Measurements from ENCODE around the gene PICK1.
A peak's percentile ranks its signal among the peaks of the same experiment; 100 is the strongest.

The PICK1 gene

DNA sequence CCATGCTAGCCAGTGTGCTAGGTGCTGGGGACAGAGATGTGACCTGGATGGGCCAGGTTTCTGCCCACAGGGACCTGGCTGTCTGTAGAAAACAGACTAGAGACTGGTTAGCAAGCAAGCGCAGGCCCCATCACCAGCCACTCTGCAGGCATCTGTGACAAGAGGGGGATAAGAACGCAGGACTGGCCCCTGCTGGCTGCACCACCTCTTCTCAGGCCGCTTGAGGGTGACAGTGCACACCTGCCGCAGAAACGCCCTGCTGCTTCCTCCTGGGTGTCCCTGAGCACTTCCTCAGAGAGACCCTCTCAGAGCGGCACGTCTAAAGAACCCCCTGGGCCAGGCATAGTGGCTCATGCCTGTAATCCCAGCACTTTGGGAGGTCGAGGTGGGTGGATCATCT, 5.9 kb upstream of the PICK1 start:
- DNase-seq, result no peak

DNA sequence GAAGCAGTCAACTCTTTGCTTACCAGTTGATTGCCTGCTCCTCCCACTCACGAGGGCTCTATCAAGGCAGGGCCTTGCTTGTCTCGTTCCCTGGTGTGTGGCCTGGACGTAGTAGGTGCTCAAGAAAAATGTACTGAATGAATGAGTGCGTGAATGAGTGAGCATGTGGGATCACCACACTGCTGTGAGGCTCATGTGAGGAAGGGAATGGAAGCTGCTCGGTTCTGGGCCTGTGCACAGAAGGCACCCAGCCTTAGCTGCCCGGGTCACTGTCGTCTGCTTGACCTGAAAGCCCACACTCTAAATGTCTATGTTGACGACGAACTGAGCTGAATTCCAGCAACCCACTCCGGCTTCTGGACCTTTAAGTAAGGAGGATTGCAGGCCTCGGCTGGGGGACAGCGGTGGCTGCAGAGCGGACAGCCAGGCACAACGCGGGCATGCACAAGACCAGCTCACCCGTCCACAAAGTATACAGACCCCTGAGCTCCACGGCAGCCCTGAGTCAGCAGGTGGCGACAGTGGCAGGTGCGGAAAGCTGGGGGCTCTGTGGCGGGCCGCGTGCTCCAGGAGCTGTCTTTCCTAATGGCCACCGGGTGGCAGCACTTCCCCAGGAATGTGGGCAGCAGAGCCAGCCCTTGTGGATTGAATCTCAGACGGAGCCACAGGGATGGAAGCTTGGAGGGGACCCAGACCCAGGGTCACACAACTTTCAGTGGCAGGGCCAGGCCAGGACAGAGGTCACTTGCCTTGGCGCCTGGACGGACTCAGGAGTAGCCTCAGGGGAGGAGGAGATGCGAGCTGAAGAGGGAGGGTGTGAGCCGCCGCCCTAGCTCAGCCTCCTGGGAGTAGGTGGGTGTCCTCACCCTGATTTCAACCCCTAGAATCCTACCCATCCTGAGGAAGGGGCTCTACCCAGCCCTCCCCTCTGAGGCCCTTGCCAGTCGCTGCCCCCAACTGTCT, 5.0 kb upstream of the PICK1 start:
- DNase-seq, result peak; percentile 71

GRCh38 chr22:38062791-38063190, 5.6 kb downstream of the PICK1 start:
- no peak for DNase-seq

- DNase-seq, result no peak
These were observed 8.3 kb downstream of the PICK1 start for GRCh38 chr22:38065539-38065938.

GRCh38 chr22:38066381-38067027, 9.3 kb downstream of the PICK1 start:
- no peak for DNase-seq

DNA sequence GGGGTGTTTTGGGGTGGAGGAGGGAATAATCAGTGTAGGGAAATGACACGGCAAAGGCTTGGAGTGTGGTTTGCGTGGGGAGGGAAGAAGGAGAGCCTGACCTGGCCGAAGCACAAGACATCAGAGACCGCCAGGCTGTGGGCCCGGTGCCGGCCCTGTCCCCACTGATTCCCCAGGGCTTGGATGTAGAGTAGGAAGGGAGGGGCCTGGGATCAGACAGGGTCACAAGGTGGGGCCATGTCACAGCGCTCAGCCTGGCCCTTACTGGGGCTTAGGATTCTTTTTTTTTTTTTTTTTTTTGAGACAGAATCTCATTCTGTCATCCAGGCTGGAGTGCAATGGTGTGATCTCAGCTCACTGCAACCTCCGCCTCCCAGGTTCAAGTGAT, 9.8 kb downstream of the PICK1 start:
- DNase-seq, result no peak

DNA sequence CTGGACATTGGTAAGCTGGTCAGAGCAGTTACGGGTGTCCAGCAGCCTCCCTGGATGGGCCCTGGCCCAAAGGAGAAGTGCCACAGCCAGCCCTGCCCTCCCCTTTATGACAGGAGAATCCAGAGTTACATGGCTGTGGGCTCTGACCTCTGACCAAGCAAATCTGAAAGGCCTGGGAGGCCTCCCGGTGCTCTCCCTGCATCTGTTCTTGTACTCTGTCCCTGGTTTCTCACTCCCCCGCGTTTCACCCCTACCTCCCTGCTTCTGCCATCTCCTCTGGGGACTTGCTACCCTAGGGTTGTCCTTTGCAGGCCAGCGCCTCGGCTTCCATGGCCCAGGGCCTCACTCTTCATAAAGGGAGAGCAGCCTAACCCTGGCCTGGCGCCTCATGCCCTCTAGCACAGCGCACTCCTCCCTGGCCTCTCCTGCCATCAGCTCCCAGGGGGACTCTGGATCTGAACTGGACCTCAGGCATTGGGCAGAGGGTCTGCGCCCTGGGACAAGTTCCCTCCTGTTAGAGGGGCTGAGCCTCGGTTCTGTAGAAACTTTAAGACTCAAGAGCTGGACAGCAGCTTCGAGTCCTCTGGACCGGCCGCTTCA, 10.7 kb downstream of the PICK1 start:
- no peak for DNase-seq

DNA sequence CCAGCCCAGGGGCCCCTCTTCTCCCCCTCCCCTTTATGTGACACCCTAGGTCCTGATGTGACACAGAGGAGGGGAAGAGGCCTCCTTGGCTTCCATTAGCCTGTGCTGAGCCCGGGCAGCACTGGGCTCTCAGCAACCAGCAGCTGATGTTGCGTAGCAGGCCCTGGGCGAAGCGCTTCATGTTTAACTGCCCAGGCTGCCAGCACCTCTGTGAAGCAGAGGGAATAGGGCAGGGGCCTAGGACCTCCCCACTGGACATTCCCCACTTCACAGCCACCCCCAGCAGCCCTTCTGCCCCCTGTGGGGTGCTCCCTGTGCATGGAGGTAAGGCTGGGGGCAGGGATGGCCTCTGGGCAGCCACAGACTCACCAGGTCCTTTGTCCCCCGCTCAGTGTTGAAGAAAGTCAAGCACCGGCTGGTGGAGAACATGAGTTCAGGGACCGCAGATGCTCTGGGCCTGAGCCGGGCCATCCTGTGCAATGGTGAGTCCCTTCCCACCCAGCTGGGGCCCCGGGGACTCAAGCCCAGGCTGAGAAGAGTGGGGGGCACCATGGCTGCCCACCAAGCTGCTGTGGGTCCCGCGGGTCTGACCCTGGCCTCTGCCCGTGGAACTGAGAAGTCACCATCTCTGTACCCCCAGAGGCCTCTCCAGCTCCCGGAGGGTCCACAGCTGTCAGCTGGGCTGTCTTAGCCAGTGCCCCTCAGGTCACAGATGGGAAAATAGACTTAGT, 11.6 kb downstream of the PICK1 start:
- DNase-seq, result no peak

DNA sequence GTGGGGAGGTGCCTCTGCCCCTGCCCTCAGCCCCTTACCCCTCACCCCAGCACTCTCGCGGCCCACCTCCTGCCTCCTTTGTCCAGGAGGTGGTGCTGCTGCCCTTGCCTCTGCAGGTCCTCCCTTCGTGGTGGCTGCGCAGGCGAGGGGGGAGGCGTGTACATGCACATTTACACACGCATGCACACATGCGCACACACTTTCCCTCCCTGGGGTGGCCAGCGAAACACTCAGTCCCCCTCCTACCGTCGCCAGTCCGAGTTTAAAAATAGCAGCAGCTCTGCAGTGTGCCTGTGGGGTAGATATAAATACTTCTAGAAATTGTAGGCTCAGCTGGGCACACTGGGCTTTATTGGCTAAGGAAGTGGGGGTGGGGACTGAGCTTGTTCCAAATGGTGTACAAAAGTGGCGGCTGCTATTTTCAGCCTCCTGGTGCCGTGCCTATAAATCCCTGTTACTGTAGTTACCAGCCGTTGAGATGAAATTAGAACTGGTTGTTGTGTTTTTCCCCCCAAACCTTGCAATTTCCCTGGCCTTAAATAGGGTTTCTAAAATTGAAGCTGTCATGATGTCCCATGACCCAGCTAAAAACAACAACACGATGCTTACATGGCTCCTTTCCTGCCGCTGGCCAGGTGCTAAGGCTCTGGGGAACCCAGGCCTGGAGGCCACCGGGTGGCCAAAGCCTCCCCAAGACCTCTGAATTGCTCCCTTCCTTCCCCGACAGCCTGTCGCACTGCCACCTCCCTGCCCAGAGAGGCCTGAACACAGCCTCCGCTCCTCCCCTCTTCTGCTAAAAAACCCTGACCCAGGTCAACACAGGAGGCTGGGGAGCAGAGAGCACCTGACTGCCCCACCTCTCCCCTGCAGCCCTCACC, 12.4 kb downstream of the PICK1 start:
- no peak for DNase-seq

GRCh38 chr22:38070250-38070921, 13.2 kb downstream of the PICK1 start:
- DNase-seq, result no peak

DNA sequence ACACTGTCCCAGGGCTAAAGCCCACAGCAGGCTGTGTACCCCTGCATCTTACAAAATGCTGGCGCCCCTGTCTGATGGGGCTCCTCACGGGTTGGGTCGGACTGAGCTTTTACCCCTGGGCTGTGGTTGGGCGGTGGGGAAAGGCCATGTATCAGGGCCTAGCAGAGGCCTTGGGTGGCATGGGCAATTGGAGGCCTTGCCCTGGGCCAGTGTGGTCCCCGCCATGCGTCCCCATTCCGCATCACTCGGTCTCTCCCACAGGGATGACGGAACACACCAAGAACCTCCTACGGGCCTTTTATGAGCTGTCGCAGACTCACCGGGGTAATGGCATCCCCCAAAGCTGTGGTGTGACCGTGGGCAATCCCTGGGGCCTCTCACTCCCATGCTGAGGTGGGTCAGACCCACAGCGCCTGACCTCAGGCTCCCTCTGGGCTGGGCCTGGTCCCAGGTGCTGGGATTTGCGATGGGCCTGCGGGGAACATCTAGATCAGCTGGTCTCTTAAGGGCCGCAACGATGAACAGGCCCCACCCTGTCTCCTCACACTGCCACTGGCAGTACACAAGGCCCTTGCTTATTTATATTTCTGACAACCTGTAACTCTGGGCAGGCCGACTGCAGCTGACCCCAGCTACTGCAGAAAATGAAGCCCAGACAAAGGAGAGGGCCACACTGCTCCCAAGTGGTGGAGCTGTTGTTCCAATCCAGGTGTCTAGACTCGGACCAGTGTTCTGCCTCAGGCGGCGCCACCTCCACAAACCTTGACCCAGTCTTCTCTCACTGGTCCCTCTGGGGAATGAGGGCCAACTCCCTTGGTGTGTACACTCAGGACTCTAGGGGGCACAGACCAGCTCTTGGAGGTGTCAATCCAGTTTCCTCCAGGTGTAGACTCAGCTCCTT, 14.5 kb downstream of the PICK1 start:
- DNase-seq, result no peak

GRCh38 chr22:38072322-38073149, 15.3 kb downstream of the PICK1 start:
- DNase-seq, result no peak

DNA sequence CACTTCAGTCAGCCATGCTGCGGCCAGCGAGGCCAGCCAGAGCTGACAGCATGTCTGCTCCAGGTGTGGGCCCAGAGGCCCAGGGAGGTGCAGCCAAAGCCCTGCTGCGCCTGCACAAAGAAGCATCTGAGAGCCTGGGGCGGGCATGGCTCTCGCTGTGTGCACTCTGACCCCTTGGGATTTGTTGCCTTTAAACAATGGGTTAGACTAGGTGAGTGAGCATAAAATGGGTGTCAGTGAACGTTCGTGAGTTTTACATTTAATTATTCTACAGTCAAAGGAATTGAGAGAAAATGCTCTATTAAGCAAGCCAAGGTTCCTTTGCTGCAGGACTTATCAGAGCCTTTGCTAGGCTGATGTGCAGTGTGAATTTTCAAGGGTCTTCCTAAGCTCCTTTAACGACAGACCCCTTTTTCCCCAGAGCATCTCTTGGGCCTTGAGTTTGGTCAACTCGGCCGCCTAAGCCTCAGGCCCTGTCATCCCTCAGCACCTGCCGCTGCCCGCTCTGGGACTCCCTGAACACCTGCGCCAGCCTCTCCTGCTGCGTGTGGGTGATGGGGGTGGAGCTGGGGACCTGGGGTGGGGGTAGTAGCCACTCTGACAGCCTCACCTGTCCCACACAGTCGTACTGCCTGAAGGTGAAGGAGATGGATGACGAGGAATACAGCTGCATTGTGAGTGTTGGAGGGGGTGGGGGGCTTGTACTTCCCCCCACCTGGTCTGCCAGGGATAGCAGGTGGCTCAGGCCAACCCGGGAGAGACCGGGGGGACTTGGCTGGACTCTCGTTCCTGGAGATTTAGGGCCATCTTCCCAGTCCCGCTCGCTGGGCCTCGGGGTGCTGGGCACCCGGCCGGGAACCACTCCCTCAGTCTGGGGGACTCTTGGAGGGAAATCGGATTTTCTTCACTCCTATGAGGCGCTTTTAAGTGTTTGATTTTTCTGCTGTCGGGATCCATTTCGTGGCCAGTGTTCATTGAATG, 16.2 kb downstream of the PICK1 start:
- no peak for DNase-seq

DNA sequence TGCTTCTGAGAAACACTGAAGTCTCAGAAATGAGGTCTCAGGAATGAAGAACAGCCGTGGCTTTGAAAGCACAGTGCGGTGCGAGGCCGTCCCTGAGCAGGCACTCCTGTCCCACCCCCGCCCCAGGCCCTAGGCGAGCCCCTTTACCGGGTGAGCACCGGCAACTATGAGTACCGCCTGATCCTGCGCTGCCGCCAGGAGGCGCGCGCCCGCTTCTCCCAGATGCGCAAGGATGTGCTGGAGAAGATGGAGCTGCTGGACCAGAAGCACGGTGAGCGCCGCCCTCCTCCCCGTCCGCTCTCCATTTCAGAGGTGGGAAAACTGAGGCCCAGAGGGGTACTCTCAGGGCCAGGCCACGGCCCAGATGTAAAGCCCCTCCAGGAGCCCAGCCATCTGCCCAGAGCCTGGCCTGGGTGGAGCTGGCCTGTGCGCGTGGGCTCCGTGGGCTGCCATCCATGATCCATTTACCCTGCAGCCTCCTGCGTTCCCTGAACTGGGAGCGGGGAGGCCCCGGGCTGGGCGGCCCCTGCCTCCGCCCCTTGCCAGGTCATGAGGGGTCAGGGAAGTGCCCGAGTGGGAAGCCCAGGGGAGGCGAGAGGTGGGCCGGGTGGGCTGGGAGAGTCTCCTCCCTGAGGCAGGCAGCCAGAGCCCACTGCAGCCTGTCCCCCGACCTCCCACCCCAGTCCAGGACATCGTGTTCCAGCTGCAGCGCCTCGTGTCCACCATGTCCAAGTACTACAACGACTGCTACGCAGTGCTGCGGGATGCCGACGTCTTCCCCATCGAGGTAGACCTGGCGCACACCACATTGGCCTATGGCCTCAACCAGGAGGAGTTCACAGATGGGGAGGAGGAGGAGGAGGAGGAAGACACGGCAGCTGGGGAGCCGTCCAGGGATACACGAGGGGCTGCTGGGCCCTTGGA, 17.2 kb downstream of the PICK1 start:
- no peak for DNase-seq

GRCh38 chr22:38075105-38075825, 18.1 kb downstream of the PICK1 start:
- DNase-seq, result no peak

DNA sequence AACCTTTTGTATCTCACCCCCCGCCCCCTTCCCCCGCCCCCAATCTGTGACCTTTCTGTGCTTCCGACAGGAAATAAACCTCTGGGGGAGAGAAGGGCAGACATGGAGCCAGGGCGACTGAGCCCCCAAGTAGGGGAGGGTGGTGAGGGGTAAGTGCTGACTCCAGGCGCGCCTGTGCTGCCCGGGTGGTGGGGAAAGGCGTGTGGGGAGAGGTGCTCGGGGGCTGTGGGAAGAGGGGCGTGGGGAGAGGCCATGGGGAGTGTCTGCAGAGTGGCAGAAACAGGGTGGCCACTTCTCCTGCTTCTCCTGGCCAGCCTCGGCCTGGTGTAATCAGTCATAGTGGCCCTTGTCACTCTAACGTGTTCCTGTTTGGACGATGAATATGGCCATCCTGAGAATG, 18.8 kb downstream of the PICK1 start:
- no peak for DNase-seq
